Measurements from ENCODE around the gene BCKDHA.

- TF ChIP-seq POLR2A (IDR thresholded peaks at IDR 0.05; ENCODE audit: low read length) (no peak), GATA1 (IDR thresholded peaks at IDR 0.05; ENCODE audit: low read depth, low read length) (no peak)
These were observed 25.3 kb downstream of the BCKDHA start for GRCh38 chr19:41422955-41423354.
